Fibroblast of lung (primary cell): ENCODE measurements around the gene PIK3C2G. TPM values are rescaled to one million over a fixed set of nuclear protein-coding genes. Genes with fewer than 3 reads are reported as not detected.

Experiments used
- DNase-seq, 2 donors: peaks; one replicate each; pipeline versions ENCODE4 v3.0.0 to v3.0.0-alpha.2; 2010; ENCODE audit warnings: low read depth in 2 of 2
- H2AFZ ChIP-seq: 2 replicates; pipeline ENCODE4 v1.5.1; 2012; ENCODE audit warnings: low read length, control low read depth, inconsistent platforms
- H3K27ac ChIP-seq: 2 replicates; pipeline ENCODE4 v1.5.1; 2011; ENCODE audit warnings: low read length, control low read depth; ENCODE audit not compliant: insufficient read depth
- H3K27me3 ChIP-seq: 2 replicates; pipeline ENCODE4 v1.5.1; 2011; ENCODE audit warnings: mild to moderate bottlenecking, low read length; ENCODE audit not compliant: control insufficient read depth, insufficient read depth
- H3K36me3 ChIP-seq: 2 replicates; pipeline ENCODE4 v1.5.1; 2011; ENCODE audit warnings: low read length; ENCODE audit not compliant: control insufficient read depth, insufficient read depth
- H3K4me1 ChIP-seq: 2 replicates; pipeline ENCODE4 v1.5.1; 2011; ENCODE audit warnings: low read length; ENCODE audit not compliant: control insufficient read depth, insufficient read depth; ENCODE audit errors: extremely low read depth
- H3K4me2 ChIP-seq: 2 replicates; pipeline ENCODE4 v1.5.1; 2011; ENCODE audit warnings: low read length, control low read depth; ENCODE audit not compliant: insufficient read depth; ENCODE audit errors: extremely low read depth
- H3K4me3 ChIP-seq, 4 experiments: fragments of 200-600 bp in 1 of 4; sonication (generic) in 1 of 4; replicated peaks in 1 of 4; 2 replicates each; pipeline ENCODE4 v1.5.1; 2011 to 2016; ENCODE audit warnings: low read length in 4 of 4, low read depth in 3 of 4, mild to moderate bottlenecking in 3 of 4, control low read depth in 2 of 4, inconsistent platforms in 1 of 4, mixed read lengths in 1 of 4; ENCODE audit not compliant: insufficient read depth in 1 of 4; ENCODE audit errors: control extremely low read depth in 1 of 4
- H3K79me2 ChIP-seq: 2 replicates; pipeline ENCODE4 v1.5.1; 2012; ENCODE audit warnings: mild to moderate bottlenecking, low read length, inconsistent platforms; ENCODE audit not compliant: control insufficient read depth, insufficient read depth
- H3K9ac ChIP-seq: 2 replicates; pipeline ENCODE4 v1.5.1; 2011; ENCODE audit warnings: mild to moderate bottlenecking, low read length, control low read depth; ENCODE audit not compliant: insufficient read depth
- H3K9me3 ChIP-seq: 2 replicates; pipeline ENCODE4 v1.5.1; 2012; ENCODE audit warnings: low read depth, low read length; ENCODE audit not compliant: control insufficient read depth, insufficient read depth
- H4K20me1 ChIP-seq: 2 replicates; pipeline ENCODE4 v1.5.1; 2011; ENCODE audit warnings: low read length; ENCODE audit not compliant: control insufficient read depth, insufficient read depth; ENCODE audit errors: extremely low read depth
- EZH2 ChIP-seq: IDR thresholded peaks from 2 replicates; pipeline ENCODE4 v1.5.1; 2012; ENCODE audit warnings: low read length, control low read depth, mild to moderate bottlenecking; ENCODE audit errors: missing control alignments
- polyA plus RNA-seq, 2 donors: library from polyadenylated mRNA; depleted of rRNA in 1 of 2; stranded (reverse) in 1 of 2; unstranded in 1 of 2; fragments of >200 nt; gene quantifications; 2 replicates each; pipeline ENCODE4 v1.2.1, GENCODE V29; 2011 to 2012; ENCODE audit warnings: missing spikeins in 1 of 2
- total RNA-seq: library from RNA; depleted of rRNA; stranded (reverse); fragments of >200 nt; gene quantifications from 2 replicates; pipeline ENCODE4 v1.2.1, GENCODE V29; 2014
- TF ChIP-seq, protein P1 (sequence below), 2 donors: IDR thresholded peaks in 1 of 2; conservative IDR thresholded peaks in 1 of 2; 1 replicate in 1 of 2; 2 replicates in 1 of 2; pipeline ENCODE4 v1.5.1; 2011 to 2012; ENCODE audit warnings: low read length in 2 of 2, control low read depth in 1 of 2, inconsistent platforms in 1 of 2, low read depth in 1 of 2, mild to moderate bottlenecking in 1 of 2

PIK3C2G gene
- total and polyA plus RNA-seq, 2 donors (not counting 1 experiment from before 2014, with no cell fraction given), result not detected

DNA sequence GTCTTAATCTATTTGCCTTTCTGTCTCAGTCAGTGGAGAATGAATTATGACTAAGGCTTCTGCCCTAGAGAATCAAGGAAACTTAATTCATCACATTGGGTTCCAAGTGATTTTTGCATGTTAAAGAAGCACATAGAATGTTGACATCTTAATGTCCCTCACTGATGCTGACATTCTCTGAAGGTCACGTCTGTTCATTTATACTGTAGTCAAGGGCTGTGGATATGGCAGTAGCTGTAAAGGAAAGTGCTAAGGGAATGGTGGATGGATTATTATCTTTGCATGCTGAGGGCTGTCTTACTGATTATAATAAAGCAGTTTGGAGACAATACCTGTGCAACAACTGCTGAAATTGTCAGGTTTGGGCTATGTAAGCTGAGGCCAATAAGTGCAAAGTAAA, 315.3 kb downstream of the PIK3C2G start:
- DNase-seq, result no peak
- H3K4me3 ChIP-seq, result no peak overlapping the region
- no peaks in the 10 kb centered on the region for H3K4me1 ChIP-seq
- no peaks in the 10 kb centered on the region for H4K20me1 ChIP-seq
- no peaks in the 10 kb centered on the region for H3K27me3 ChIP-seq
- no peaks in the 10 kb centered on the region for H3K79me2 ChIP-seq
- no peaks in the 10 kb centered on the region for H3K36me3 ChIP-seq
- no peak overlapping the region for H3K4me2 ChIP-seq
- TF ChIP-seq, protein P1, sequence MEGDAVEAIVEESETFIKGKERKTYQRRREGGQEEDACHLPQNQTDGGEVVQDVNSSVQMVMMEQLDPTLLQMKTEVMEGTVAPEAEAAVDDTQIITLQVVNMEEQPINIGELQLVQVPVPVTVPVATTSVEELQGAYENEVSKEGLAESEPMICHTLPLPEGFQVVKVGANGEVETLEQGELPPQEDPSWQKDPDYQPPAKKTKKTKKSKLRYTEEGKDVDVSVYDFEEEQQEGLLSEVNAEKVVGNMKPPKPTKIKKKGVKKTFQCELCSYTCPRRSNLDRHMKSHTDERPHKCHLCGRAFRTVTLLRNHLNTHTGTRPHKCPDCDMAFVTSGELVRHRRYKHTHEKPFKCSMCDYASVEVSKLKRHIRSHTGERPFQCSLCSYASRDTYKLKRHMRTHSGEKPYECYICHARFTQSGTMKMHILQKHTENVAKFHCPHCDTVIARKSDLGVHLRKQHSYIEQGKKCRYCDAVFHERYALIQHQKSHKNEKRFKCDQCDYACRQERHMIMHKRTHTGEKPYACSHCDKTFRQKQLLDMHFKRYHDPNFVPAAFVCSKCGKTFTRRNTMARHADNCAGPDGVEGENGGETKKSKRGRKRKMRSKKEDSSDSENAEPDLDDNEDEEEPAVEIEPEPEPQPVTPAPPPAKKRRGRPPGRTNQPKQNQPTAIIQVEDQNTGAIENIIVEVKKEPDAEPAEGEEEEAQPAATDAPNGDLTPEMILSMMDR (conservative IDR thresholded peaks at IDR 0.05 in 1 of 2, IDR thresholded peaks at IDR 0.05 in 1 of 2; ENCODE audit: low read depth in 1 of 2, low read length in 2 of 2), result no peak
- no peak for TF ChIP-seq EZH2
- no peak overlapping the region for H3K27ac ChIP-seq
- no peaks in the 10 kb centered on the region for H3K9me3 ChIP-seq
- H3K9ac ChIP-seq, result no peak overlapping the region
- H2AFZ ChIP-seq, result no peak overlapping the region

DNA sequence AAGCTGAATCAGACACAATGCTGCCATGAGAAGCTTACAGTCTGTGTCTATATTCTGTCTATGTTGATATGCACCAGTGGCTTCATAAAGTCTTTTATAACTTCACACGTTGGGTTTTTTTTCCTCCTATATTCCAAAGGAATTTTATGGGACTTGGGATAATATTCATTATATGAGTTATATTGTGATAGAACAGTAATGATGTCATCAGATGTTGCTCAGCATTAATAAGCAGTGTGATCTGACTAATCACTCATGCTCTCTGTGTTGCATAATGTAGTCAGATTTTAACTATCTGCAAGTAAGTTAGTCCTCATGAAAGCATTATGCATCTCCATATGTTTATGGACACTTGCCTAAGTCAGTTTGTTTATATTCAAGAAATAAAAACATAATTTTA, 316.9 kb downstream of the PIK3C2G start:
- Histone ChIP-seq H3K4me1 (no peaks in the 10 kb centered on the region), H3K4me2 (no peak overlapping the region), H3K4me3 (no peak overlapping the region), H3K27ac (no peak overlapping the region), H3K9ac (no peak overlapping the region), H3K9me3 (no peaks in the 10 kb centered on the region), H2AFZ (no peak overlapping the region), H3K36me3 (no peaks in the 10 kb centered on the region), H4K20me1 (no peaks in the 10 kb centered on the region), H3K79me2 (no peaks in the 10 kb centered on the region), H3K27me3 (no peaks in the 10 kb centered on the region)
- DNase-seq, result peak; percentile 42 to 67
- TF ChIP-seq, protein P1 (conservative IDR thresholded peaks at IDR 0.05 in 1 of 2, IDR thresholded peaks at IDR 0.05 in 1 of 2; ENCODE audit: low read depth in 1 of 2, low read length in 2 of 2), result no peak
- no peak for TF ChIP-seq EZH2

DNA sequence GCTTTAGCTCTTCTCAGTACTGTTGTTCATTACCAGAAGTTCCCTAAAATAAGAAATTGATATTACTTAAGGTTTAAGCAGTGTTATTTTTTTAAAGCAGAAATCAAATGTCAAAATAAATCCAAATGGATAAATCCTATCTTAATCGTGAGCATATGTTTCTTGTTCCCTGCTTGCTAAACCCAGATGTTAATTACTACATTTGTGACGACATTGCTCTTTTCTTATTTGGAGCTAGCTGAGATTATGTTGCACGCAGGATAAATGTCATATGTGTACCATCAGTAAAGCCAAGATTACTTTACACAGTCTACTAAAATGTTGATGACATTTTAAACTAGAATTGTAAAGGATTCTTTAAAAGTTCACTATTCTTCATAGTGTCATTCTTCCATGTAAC, 319.0 kb downstream of the PIK3C2G start:
- no peaks in the 10 kb centered on the region for H4K20me1 ChIP-seq
- no peaks in the 10 kb centered on the region for H3K9me3 ChIP-seq
- H3K79me2 ChIP-seq, result no peaks in the 10 kb centered on the region
- H3K4me3 ChIP-seq, result no peak overlapping the region
- peak in 1 of 2 donors; percentile 85 for DNase-seq
- TF ChIP-seq, protein P1 (conservative IDR thresholded peaks at IDR 0.05 in 1 of 2, IDR thresholded peaks at IDR 0.05 in 1 of 2; ENCODE audit: low read depth in 1 of 2, low read length in 2 of 2), result no peak
- TF ChIP-seq EZH2, result no peak
- H3K4me2 ChIP-seq, result no peak overlapping the region
- no peaks in the 10 kb centered on the region for H3K27me3 ChIP-seq
- no peak overlapping the region for H3K9ac ChIP-seq
- H3K36me3 ChIP-seq, result no peaks in the 10 kb centered on the region
- no peaks in the 10 kb centered on the region for H3K4me1 ChIP-seq
- H3K27ac ChIP-seq, result no peak overlapping the region
- H2AFZ ChIP-seq, result no peak overlapping the region
